Gastrocnemius medialis (tissue), 4 donors: ENCODE data around the gene ATP6AP2.

Experiments used
- POLR2A ChIP-seq, 2 donors: fragments of 450-650 bp; IDR thresholded peaks; one replicate each; pipeline ENCODE4 v1.6.1; 2017; ENCODE audit warnings: antibody characterized with exemption in 2 of 2, mild to moderate bottlenecking in 2 of 2, moderate library complexity in 2 of 2
- TF ChIP-seq, protein P1 (sequence below), 5 experiments: fragments of 450-650 bp in 3 of 5; fragments of 200-600 bp in 2 of 5; sonication (generic) in 2 of 5; IDR thresholded peaks in 4 of 5; conservative IDR thresholded peaks in 1 of 5; 1 replicate in 4 of 5; 2 replicates in 1 of 5; pipeline ENCODE4 v1.5.1; 2016 to 2019; ENCODE audit warnings: antibody characterized with exemption in 5 of 5, mild to moderate bottlenecking in 3 of 5, moderate library complexity in 3 of 5

DNA sequence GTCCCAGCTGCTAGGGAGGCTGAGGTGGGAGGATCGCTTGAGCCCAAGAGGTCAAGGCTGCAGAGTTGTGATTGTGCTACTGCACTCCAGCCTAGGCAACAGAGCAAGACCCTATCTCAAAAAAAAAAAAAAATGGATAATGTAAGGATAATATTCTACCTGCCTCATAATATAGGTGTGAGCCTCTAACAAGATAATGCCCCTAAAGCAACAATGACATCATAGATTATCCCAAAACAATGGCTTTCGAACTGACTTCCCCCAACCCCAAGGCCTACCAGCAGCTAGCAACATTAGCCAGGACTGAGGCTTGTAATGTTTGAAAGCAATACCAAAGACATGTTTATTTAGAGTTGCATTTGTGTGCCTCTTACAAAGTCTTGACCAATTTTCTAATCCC is 33.9 kb upstream of the ATP6AP2 start:
- TF ChIP-seq, protein P1, sequence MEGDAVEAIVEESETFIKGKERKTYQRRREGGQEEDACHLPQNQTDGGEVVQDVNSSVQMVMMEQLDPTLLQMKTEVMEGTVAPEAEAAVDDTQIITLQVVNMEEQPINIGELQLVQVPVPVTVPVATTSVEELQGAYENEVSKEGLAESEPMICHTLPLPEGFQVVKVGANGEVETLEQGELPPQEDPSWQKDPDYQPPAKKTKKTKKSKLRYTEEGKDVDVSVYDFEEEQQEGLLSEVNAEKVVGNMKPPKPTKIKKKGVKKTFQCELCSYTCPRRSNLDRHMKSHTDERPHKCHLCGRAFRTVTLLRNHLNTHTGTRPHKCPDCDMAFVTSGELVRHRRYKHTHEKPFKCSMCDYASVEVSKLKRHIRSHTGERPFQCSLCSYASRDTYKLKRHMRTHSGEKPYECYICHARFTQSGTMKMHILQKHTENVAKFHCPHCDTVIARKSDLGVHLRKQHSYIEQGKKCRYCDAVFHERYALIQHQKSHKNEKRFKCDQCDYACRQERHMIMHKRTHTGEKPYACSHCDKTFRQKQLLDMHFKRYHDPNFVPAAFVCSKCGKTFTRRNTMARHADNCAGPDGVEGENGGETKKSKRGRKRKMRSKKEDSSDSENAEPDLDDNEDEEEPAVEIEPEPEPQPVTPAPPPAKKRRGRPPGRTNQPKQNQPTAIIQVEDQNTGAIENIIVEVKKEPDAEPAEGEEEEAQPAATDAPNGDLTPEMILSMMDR (IDR thresholded peaks at IDR 0.05 in 4 of 5, conservative IDR thresholded peaks at IDR 0.05 in 1 of 5) = no peak
- TF ChIP-seq POLR2A (IDR thresholded peaks at IDR 0.05) = no peak
